NCI-H345 (cell line): Measurements from ENCODE around the gene ADCY7.
"Not testable (repeated sequence)": the region's sequence is repeated elsewhere in the genome, so short reads cannot be mapped to it uniquely, and the experiment has no call there.

Experiments used
- DNase-seq: peaks from one replicate; lab custom pipeline; 2025; lab: John Stamatoyannopoulos, UW

The ADCY7 gene

GRCh38 chr16:50338371-50339231, 72.2 kb downstream of the ADCY7 start:
- no peak for DNase-seq

DNA sequence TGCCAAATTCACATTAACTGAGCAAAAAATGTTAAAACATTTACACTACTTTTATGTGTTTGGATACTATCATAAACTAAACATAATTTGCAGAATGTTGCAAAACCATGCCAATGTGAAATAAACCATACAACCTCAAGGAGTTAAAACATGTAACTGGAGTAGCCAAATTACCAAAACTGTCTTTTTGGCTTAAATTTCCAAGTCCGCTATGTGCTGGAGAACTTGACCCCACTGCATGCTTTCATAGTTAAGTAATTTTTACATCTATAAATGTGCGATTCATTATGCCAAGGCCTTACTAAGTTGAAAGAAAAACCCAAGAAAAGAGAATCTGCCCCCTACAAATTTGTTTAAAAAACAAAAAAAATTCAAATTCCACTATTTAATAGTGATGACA, 74.2 kb downstream of the ADCY7 start:
- no peak for DNase-seq

- not testable (repeated sequence) for DNase-seq
These were observed 77.2 kb downstream of the ADCY7 start for GRCh38 chr16:50343566-50343965.

- not testable (repeated sequence) for DNase-seq
These were observed 78.9 kb downstream of the ADCY7 start for GRCh38 chr16:50345210-50345609.

GRCh38 chr16:50351116-50351515, 84.8 kb downstream of the ADCY7 start:
- DNase-seq, result no peak

- DNase-seq, result no peak
These were observed 85.6 kb downstream of the ADCY7 start for GRCh38 chr16:50351952-50352351.

DNA sequence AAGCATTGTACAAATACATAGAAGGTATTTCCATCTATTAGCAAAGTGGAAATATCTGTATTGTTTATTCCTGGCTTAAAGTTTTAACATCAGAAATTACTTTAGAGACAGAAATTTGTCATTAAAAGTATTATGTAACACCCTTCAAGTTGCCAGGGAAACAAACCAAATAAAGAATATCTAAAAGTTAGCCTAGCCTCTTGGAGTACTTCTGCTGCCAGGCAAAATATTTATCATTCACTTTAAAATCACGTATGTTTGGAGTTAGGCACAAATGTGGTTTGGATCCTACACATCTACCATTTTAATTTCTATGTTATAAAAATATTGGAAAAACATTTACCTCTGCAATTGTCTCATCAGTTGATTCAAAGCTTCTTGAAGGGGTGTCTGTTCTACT, 87.7 kb downstream of the ADCY7 start:
- DNase-seq, result no peak

DNA sequence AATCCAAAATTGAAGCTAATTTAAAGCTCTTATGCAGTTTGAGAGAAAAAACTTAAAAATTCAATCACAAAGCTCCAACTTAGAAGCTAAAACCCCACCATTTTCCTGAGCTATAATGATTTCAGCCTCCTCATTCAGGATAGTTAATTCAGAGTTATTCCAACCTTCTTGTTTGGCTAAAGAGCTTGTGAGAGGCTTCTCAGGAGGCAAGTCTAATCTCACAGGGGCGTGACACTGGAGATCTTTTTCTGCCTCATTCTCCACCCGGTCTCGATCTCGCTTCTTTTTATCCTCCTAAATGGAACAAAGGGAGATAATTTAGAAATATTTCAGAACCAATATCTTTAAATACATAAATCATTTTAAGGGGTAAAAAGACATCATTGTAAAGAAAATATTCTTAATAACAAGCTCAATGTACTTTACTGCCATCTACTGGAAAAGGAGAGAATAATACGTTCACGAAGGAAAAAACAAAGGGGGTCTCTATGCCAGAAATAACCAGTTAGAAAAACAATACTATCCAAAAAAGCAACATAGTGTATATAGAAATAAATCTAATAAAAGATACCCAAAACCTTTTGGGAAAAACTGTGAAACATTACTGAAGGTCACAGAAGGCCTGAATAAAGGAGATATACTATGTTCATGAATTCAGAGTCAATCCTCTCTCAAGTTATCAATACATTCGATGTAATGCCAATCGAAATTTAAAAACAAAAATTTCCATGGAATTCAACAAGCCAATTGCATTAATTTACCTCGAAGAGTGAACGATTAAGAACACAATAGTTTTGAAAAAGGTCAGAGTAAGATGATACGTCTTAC, 88.5 kb downstream of the ADCY7 start:
- DNase-seq, result no peak

DNA sequence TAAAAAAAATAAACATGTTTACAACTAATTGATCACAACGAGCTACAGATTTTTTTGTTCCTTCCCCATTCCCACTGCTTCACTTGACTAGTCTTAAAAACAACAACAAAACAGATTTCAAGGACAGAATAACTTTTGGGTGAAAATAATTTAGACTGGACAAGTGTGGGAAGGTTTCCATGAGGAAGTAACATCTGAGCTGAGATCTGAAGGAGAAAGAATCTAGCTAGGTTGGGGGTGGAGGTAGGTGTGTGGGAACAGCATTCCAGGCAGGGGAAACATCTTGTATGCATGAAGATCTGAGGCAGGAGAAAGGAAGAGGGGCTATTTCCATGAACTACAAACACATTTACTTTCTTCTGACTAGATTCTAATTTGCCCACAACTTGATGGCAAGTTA, 93.3 kb downstream of the ADCY7 start:
- DNase-seq, result no peak

DNA sequence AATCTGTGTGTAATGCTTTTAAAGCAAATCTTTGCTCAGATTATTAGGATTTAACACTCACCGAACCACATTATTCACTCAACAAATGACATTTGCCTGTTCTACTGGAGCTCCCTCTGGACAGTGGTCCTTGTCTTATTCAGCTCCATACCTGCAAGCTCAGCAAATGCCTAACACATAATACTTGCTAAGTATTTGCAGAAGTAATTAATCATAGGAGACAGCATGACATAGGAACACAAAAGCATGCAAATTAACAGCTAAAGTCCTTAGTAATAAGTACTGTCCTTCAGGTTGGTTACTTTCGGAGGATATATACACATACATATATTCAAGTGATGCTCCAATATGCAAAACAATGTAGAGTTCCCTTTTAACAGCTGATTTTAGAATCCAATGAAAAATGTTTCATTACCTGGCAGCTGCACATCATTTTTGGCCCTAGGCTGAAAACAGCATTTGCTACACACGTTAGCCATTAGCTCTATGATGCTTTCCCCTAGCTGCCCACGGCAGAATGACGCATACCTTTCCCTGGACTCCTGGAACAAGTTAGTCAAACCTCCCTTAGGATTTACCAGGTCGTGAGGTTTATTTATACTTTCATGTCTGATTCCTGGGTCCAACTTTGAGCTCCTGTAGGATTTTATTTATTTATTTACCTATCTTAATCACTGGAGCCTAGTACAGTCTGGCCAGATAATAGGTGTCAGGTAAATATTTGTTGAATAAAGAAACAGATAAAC, 93.9 kb downstream of the ADCY7 start:
- DNase-seq, result no peak

DNA sequence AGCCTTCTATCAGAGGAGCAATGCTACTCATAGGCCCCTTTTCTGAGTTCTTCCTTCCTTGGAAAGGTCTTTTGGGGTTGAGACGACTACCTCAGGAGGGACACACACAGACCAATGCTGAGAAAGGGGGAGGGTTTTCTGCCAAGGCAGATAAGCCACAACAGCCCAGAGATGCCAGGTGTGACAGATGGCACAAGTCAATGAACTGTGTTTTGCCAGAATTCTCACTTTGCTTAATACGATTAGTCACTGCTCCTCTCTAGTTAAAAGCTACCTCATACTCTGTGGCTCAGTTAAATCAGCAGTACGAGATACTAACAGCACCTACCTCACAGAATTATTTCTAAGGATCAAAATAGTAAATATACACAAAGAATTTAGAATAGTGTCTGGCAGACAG, 94.4 kb downstream of the ADCY7 start:
- DNase-seq, result no peak

DNA sequence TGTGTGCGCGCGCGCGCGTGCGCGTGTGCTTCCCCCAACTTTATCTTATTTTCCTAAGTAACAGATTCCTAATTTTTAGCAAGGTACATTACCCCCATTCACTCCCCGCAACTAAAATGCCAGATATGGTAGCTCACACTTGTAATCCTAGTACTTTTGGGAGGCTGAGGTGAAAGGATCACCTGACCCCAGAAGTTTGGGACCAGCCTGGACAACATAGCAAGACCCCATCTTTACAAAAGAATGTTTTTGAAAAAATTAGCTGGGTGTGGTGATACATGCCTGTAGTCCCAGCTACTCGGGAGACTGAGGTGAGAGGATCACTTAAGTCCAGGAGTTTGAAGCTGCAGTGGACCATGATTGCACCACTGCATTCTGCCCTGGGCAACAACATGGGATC, 97.3 kb downstream of the ADCY7 start:
- DNase-seq, result no peak

DNA sequence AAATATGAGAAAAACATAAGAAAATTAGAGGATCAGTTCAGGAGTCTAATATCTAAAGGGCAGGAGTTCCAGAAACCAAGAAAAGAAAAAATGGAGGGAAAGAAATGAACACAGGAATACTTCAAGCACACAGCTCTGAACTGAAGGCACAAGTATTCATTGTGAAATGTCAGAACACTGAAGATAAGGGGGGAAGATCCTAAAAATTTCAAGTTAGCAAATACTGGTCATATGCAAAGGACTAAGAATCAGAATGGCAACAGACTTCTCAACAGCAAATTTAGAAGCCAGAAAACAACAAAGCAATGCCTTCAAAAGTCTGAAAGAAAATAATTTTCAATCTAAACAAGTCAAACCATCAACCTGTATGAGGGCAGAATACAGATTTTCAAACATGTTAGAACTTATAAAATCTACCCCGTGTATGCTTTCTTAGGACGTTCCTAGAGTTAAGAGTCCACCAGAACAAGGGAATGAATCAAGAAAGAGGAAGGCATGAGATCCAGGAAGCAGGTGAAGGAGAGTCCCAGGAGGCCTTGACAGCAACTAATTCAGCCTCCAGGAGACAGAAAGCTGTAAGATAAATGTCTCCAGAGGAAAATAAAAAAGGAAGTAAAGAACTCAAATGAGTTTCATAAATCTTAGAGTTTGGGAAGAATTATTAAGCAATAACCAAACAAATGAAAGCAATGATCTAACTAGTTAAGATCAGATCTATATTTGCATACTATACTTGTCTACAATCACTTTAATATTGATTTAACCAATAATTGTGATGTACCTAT, 99.6 kb downstream of the ADCY7 start:
- no peak for DNase-seq
